Esophagus squamous epithelium (tissue), 5 donors: ENCODE results near the gene PRR5L. TPM values are rescaled to one million over a fixed set of nuclear protein-coding genes. Genes with fewer than 3 reads are reported as not detected.

Source experiments
- DNase-seq: peaks from one replicate; lab custom pipeline; 2025; lab: John Stamatoyannopoulos, UW
- H3K27ac ChIP-seq, 4 donors: fragments of 200-600 bp; sonication (generic); one replicate each; pipeline ENCODE4 v1.5.1; 2016 to 2019; ENCODE audit warnings: mild to moderate bottlenecking in 1 of 4
- H3K27me3 ChIP-seq, 4 donors: fragments of 200-600 bp; sonication (generic); 1 replicate in 3 of 4; 2 replicates in 1 of 4; pipeline versions ENCODE4 v1.5.1 to v1.6.0; 2017 to 2021; ENCODE audit warnings: antibody characterized with exemption in 1 of 4
- H3K36me3 ChIP-seq, 3 donors: fragments of 200-600 bp; sonication (generic); one replicate each; pipeline ENCODE4 v1.5.1; 2016 to 2019
- H3K4me1 ChIP-seq, 3 donors: fragments of 200-600 bp; sonication (generic); one replicate each; pipeline ENCODE4 v1.5.1; 2017 to 2019
- H3K4me3 ChIP-seq, 4 donors: fragments of 200-600 bp; sonication (generic); 1 replicate in 3 of 4; 2 replicates in 1 of 4; pipeline ENCODE4 v1.5.1; 2016 to 2019; ENCODE audit warnings: mild to moderate bottlenecking in 2 of 4, moderate library complexity in 1 of 4
- H3K9me3 ChIP-seq, 3 donors: fragments of 200-600 bp; sonication (generic); one replicate each; pipeline ENCODE4 v1.5.1; 2016 to 2019
- CTCF ChIP-seq, 6 experiments: fragments of 450-650 bp in 4 of 6; fragments of 200-600 bp in 2 of 6; sonication (generic) in 2 of 6; IDR thresholded peaks; one replicate each; pipeline ENCODE4 v1.5.1; 2016 to 2019; ENCODE audit warnings: antibody characterized with exemption in 6 of 6, mild to moderate bottlenecking in 4 of 6, moderate library complexity in 4 of 6
- POLR2A ChIP-seq, 4 donors: fragments of 450-650 bp; IDR thresholded peaks; one replicate each; pipeline ENCODE4 v1.6.1; 2017; ENCODE audit warnings: antibody characterized with exemption in 4 of 4, mild to moderate bottlenecking in 4 of 4, moderate library complexity in 3 of 4
- WGBS, 2 donors: methylation state at CpG; one replicate each; pipeline ENCODE4 v1.1.5; 2018; 5-methylcytosine and 5-hydroxymethylcytosine counted together
- intact Hi-C: fragments of 100-400 bp; cut with DNase I; formaldehyde crosslinking; loops from one replicate; pipeline ENCODE4 v1.15.0; 2022
- total RNA-seq, 4 donors: library from RNA; depleted of rRNA; stranded (reverse); fragments of >200 nt; gene quantifications; one replicate each; pipeline ENCODE4 v1.1.0, GENCODE V29; 2016
- donor health status: DM: yes; HTN: yes; CAD: no.

PRR5L gene
- total RNA-seq, 4 donors from 2014 or later = 1.4 to 5.7 (median 1.8) TPM

- no peak for DNase-seq
- peaks cover 0 to 67% (median 0%) of the 10 kb centered on the region in 4 donors for H3K27me3 ChIP-seq
- H3K9me3 ChIP-seq = no peaks in the 10 kb centered on the region
- H3K36me3 ChIP-seq = no peaks in the 10 kb centered on the region
- peak overlapping the region; percentile 39 to 78 (median 58) for H3K4me3 ChIP-seq
- 1 to 2% methylated on average over 29 to 44 of the region's 55 CpGs for WGBS, 2 donors
- intact Hi-C loops = no loop called here
- TF ChIP-seq CTCF (IDR thresholded peaks at IDR 0.05) (no peak), POLR2A (IDR thresholded peaks at IDR 0.05) (no peak)
- peaks cover 0 to 27% (median 11%) of the 10 kb centered on the region in 3 donors for H3K4me1 ChIP-seq
- H3K27ac ChIP-seq = peak overlapping the region; percentile 24 to 67 (median 66)
Measured at GRCh38 chr11:36376009-36376887, 80.2 kb downstream of the PRR5L start.

- WGBS, 2 donors = 0 to 1% methylated on average over 21 of the region's 68 CpGs
- intact Hi-C loops = no loop called here
- Histone ChIP-seq H3K4me3 (peak overlapping the region; percentile 39 to 78 (median 58)), H3K27ac (peak overlapping the region; percentile 24 to 67 (median 66)), H3K9me3 (no peaks in the 10 kb centered on the region), H3K36me3 (no peaks in the 10 kb centered on the region), H3K4me1 (peaks cover 0 to 27% (median 11%) of the 10 kb centered on the region in 3 donors), H3K27me3 (peaks cover 0 to 62% (median 0%) of the 10 kb centered on the region in 4 donors)
- DNase-seq = no peak
- peak in 4 of 6 experiments; percentile 32 to 56 (median 46) for TF ChIP-seq CTCF (IDR thresholded peaks at IDR 0.05)
- TF ChIP-seq POLR2A (IDR thresholded peaks at IDR 0.05) = no peak
Measured at GRCh38 chr11:36376888-36377758, 81.0 kb downstream of the PRR5L start.

- intact Hi-C loops = no loop called here
- H3K4me3 ChIP-seq = peak overlapping the region; percentile 39 to 78 (median 58)
- no peaks in the 10 kb centered on the region for H3K9me3 ChIP-seq
- no peaks in the 10 kb centered on the region for H3K36me3 ChIP-seq
- TF ChIP-seq POLR2A (IDR thresholded peaks at IDR 0.05) (no peak), CTCF (IDR thresholded peaks at IDR 0.05) (no peak)
- no peak for DNase-seq
- peaks cover 0 to 55% (median 0%) of the 10 kb centered on the region in 4 donors for H3K27me3 ChIP-seq
- peak overlapping the region; percentile 24 to 67 (median 66) for H3K27ac ChIP-seq
- 29 to 50% methylated on average over 9 to 16 of the region's 22 CpGs for WGBS, 2 donors
- H3K4me1 ChIP-seq = peaks cover 0 to 27% (median 11%) of the 10 kb centered on the region in 3 donors
Measured at GRCh38 chr11:36377759-36378564, 81.9 kb downstream of the PRR5L start.

GRCh38 chr11:36379653-36380052, 83.6 kb downstream of the PRR5L start:
- Histone ChIP-seq H3K27me3 (peaks cover 0 to 44% (median 0%) of the 10 kb centered on the region in 4 donors), H3K36me3 (no peaks in the 10 kb centered on the region), H3K4me1 (peaks cover 0 to 27% (median 11%) of the 10 kb centered on the region in 3 donors), H3K4me3 (no peak overlapping the region), H3K27ac (no peak overlapping the region), H3K9me3 (no peaks in the 10 kb centered on the region)
- WGBS, 2 donors = 94 to 97% methylated on average over 3 of the region's 3 CpGs
- intact Hi-C loops = no loop called here
- no peak for DNase-seq
- no peak for TF ChIP-seq POLR2A (IDR thresholded peaks at IDR 0.05)
- no peak for TF ChIP-seq CTCF (IDR thresholded peaks at IDR 0.05)
